NCI-H1105 (cell line): ENCODE results near the gene APOL5.

Experiments
- DNase-seq: peaks from one replicate; lab custom pipeline; 2025; lab: John Stamatoyannopoulos, UW

Gene APOL5

DNA sequence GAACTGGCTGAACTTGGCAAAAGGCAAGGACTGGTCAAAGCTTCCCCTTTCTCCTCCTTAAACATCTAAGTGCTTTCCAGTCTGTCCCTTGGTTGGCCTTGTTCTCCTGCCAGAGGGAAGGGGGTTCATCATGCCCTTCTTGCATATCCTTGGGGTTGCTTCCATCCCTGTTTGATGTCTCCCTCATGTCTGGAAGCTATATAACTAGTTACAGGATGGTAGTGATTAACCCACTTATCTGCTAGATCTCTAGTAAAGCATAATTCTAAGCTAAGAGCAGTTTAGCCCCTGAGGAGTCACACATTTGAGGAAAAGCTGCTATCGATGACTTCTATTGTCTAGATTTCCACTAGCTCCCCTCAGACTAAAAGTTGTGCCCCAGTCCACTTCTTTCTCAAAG, 22.9 kb downstream of the APOL5 start:
- DNase-seq: no peak

DNA sequence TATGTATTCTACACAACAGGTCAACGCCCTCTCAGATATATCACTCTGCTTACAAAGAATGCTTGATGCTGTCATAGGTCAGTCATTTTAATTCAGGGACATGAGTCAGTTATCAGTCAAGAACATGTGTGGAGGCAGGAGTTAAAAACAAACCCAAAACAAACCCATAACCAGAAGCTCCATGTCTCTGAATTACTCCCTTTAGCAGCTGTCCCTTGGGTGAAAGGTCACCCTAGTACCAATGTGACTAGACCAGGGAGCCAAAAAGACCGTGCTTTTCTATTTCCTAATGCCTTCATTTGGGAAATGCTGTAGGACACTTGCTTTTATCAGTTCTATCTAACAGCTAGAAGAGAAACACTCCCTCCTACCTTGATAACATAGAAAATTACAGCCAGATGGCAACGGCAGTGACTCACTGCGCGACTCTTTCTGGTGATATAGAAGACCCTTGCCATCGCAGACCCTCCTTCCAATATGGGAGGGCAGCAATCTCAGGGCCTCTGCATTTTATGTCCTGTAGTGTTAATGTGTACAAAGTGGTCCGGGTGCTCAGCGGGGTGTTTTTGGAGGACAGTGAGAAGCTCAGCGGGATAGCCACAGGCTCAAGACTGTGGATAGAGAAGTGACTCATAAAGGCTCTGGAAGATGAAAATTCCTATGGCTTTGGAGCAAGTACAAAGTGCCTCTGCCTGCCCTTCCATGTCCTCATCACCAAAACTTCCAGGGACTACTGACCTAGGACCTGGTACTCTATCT, 24.8 kb downstream of the APOL5 start:
- no peak for DNase-seq

DNA sequence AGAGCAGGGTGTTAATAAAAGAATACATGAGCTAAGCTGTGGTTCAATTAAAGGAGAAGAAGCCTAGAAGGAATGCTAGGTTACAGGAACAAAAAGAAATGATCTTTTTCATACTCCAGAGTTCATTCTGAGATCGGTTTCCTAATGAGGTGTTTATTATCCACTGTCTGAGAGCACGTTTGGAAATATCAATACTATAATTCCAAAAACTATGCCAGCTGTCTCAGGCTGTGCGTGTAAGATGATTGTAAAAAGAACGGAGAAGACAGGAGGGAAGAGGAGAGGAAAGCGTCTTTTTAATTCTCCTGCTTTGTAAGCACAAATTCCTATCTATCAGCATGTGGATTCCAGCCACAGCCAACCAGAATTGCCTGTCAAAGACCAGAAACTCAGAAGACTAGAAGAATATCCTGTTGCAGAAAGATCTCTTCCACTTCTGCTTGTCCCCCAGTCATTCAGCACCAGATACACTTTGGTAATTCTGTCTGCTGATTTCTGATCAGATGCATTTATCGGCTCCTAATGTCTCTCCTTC, 25.7 kb downstream of the APOL5 start:
- DNase-seq: no peak

DNA sequence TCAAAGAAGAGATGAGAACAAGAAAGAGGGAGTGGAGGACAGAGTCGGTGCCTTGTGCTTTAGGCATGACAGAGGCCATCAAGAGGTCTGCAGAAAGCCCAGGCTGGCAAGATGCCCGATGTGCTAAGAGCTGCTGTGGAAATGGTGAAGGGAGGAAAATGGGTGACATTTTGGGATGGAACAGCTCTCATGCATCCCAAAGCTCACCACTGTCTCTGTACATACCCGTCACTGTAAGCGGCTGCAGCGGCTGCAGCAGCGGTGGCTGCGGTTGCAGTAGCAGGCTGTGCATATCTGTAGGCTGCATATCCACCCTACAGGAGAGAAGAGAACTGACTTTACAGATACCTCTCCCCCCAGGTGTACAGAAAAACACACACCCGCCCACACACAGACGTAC, 28.6 kb downstream of the APOL5 start:
- DNase-seq: no peak

DNA sequence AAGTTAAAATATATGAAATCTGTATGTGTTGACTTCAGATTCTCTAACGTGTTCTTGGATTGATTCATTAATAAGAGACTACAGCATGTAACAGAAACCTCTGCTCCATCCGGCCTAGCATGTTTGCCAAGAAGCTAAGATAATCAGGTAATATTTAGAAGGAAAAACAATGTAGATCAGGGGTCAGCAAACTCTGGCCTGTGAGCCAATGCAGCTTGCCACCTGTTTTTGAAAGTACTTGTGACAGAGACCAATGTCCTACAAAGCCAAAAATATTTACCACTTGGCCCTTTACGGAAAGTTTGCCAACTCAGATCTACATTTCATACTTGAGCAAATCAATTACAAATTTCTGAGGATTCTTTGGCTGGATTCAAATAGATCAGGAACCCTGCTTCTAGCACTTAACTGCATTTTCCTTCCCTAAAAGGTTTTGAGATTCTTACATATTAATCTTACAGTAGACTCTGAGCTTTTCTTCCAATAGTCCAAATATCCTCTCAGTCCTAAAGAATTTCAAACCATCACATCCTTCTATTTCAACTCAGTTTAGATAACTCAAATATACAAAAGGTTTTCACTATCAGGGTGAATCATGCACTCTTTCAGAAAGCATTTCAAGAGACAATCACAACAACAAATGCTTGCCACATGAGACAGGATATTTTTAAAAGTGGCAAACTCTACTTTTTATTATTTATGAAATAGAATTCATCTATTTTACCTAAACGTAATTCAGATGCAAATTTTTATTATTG, 29.5 kb downstream of the APOL5 start:
- no peak for DNase-seq

DNA sequence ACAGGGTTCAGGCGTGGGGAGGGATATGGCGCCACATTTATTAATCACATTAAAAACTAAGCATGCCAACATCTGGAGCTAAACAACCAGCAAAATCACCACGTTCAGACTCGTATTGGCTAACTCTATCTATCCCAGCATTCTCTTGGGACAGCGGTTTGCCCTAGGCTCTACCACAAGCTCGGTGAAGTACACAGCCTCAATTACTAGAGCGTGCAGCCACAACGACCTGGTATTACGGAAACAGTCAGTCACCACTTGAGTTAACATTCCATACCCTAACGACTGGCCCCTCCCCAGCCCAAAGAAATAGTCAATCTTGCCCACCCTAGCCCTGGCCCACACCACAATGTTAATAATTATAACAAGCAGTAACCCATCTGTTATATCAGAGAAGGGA, 32.1 kb downstream of the APOL5 start:
- DNase-seq: no peak

DNA sequence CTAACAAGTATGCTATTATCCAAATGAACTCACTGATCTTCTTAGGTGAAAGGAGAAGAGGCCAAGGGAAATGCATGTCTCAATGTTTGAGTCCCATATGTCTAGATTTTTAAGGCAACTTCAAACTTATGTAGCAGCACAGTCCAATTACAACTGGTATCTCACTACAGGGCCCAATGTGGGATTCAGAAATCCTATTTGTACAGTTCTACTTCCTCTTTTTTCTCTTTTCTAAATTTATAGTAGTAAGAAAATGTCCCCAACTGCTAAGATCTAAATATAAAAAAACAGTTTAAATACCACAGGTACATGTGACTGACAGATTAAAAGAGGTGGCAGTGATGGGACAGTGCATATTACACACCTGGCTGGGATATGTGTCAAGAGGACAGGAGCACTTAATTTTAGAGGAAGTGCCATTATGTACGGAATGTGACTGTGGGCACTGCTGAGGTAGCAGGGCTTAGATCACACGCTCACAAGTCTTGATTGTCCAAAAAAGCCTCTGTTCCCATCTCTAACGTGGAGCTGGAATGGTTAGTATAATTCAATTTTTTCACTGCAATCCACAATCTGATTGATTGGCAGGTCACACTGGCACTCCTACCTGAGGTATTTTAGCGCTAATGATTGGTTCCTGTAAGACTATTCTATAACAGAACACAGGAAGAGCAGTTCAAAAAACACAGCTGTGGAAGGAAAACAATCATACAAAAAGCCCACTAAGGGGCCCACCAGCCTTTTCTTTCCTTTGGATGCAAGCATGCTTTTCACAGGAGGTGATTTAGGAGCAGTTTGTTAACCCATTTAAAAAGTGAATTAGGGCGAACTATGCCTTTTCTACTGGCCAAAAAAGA, 34.6 kb downstream of the APOL5 start:
- no peak for DNase-seq

DNA sequence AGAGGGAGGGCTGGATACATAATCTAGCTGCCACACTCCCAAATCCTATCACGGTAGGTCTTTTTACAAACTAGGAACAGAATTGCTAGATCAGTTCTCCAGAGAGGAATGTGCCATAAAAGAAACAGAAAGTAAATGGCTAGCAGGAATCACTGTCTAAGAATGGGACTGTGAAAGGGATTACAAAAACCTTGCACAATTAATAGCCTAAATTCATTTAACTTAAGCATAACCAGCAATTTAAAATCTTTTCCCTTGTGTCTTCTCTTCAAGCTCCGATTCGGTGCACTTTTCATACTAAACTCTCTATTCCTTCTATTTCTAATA, 35.2 kb downstream of the APOL5 start:
- DNase-seq: no peak

DNA sequence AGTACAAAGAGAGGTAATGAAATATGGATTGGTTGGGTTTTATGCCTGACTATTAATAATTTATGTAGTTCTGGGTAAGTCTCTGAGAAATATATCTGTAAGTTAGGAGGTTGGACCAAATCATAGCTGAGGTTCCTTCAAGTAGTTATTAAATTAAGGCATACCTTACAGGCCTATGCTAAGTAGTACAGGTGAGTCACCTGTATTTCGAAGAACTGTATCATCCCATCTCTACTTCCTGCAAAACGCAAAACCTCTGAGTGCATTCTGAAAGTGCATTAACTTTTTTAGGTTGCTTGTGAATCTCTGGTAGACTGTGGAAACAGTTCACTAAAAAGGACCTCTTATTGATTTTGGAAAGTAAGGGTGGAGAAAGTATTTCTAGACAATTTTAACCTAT, 37.1 kb downstream of the APOL5 start:
- DNase-seq: no peak

DNA sequence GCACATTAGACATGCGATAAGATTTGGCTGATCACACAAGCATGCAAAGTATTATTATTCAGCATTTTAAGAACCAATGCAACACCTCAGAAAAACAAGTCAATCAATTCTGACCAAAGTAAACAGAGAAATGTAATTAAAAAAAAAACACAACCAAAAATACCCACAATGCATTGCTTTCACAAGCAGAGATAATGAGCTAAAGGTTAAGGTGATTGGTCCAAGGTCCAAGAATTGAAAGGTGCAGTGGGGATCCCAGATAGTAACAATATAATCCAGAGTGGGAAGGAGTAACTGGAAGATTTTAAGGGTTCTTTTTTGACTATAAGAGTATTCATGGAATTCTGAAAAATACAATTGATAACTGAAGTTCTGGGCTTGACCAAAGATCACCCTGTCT, 39.0 kb downstream of the APOL5 start:
- DNase-seq: no peak

DNA sequence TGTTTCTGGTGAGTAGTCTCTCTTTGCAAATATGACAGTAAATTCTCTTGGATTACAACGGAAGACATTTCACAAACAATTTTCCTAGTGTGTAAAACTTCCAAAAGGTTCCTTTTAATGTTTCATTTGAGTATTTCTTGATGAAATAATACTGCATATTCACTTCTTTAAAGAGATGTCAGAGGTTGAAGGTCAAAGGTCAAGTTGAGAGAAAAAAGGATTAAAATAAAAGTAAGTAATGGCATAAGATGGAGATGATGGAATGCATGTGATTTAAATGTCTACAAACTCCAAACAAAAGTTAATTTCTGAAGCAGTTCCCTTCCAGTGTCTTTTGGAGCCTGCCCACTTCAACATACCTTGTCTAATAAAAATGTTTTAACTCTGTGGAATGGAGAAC, 40.7 kb downstream of the APOL5 start:
- DNase-seq: no peak

DNA sequence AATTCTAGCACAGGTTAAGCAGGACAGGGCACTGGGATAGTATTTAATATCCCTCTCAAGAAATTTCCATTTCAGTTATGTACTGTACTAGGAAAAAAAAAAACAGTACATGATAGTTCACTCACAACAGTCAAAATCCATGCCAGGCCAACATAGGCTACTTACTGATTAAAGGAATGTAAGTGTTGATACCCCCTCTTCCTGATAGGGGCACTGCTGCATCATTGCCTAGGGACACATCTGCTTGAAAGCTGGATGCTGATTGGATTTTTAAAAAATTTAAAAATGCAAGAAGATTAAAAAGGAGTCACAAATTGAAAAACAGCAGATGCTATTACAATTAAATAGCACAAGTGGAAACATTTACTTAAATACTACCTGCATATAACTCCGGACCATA, 43.4 kb downstream of the APOL5 start:
- DNase-seq: no peak

DNA sequence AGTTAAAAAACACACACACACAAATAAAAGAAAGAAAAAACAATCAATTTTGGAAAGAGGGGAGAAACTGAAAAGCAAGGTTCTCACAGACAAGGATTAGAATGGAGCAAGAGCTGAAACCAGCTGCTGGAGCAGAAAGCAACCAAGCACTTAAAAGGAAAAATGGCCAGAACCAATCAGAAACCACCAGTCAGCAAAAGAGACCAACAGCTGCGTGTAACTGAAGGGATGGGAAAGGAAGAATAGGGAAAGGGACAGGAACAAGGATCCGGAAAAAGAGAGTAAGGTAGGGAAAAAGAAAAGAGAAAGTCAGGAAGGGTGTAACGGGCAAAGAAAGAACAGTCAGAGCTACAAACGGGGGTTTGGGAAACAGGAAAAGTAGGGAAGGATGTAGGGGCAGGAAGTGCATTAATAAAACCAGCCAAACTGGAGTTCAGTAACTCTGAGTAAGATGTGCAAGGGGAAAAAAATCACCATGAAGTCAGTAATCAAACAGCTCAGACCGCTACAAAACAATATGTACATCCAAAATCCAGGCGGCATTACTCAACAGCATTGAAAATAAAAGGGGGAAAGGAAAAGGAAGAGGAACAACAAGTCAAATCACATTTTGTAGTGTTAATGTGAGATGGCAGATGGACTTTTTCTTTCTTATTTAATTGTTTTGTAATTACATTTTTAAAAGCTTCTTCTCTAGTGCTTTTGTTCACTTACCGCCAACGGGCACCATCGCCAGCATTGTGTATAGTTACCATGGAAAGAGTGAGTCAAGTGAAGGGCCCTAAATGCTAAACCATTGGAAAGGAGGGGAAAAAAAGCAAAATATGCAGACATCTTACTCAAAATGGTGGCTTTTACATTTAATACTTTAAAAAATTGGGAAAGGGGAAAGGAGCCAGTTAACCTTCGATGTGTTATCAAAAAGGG, 49.2 kb downstream of the APOL5 start:
- peak; percentile 46 for DNase-seq

DNA sequence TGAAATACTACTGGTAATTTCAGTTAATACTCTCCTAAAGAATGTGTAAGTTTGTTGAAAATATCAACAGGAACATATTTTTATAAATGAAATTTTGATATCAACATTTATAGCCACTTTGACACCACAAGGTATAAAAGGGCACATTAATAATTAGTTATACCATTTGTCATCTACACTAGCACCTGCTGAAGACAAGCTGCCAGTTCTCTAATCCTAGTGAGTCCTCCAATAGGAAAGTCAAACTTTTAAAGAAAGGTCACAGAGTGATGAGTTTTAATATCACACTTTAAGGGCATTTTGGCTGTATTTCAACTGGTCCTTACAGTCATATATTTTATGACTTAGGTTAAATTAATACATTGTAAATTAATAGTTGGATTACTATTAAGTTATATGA, 52.3 kb downstream of the APOL5 start:
- no peak for DNase-seq

DNA sequence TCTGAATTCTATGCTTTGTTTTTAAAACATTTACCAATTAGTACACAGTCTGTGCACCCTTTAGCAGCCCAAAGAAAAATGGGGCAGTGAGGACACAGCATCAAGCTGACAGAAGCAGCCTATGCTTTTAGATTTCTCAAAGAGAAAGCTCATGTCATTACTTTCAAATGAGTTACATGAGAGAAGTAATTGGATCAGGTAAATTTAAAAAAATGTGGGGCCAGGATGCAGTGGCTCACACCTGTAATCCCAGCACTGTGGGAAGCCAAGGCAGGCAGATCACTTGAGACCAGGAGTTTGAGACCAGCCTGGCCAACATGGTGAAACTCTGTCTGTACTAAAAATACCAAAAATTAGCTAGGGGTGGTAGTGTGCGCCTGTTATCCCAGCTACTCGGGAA, 57.7 kb downstream of the APOL5 start:
- DNase-seq: no peak

DNA sequence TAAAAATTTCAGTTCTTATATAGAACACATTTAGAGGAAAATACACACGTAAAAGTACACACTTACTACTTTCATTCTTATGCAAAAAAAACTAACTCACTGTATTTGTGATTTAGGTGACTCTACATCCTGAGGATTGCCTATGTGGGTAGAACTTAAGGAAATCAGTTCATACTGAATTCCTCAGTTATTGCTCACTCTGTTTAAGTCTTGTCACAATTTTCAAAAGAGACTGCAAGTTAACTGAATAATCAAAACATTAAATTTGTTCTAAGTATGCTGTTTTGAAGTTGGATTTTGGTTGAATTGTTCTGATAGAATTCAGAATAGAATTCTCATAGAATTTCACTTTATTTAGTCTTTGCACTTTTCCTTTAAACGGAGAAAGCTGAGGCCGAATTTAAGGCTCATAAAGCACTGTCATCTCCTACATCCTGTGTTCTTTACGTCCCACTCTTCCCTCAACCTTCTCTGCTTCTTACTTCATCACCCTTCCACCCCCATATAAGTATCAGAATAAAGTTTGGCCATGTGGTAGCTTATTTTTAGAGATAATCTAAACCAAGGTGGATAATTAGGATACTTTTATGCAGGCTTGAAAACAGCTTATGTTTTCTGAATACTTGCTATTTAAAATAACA, 59.8 kb downstream of the APOL5 start:
- DNase-seq: no peak
